Suprapubic skin (tissue), 3 donors: ENCODE data around the gene CCDC87.

ENCODE experiments used
- CTCF ChIP-seq, 2 donors: fragments of 200-600 bp in 1 of 2; fragments of 450-650 bp in 1 of 2; sonication (generic) in 1 of 2; IDR thresholded peaks; one replicate each; pipeline ENCODE4 v1.5.1; 2016 to 2019; ENCODE audit warnings: antibody characterized with exemption in 2 of 2, mild to moderate bottlenecking in 1 of 2, moderate library complexity in 1 of 2
- EP300 ChIP-seq: sonication (generic); formaldehyde crosslinking; IDR thresholded peaks from one replicate; pipeline ENCODE4 v1.6.1; 2017; ENCODE audit warnings: antibody characterized with exemption

GRCh38 chr11:66564538-66564937 lies 28.3 kb downstream of the CCDC87 start:
- no peak for TF ChIP-seq EP300
- TF ChIP-seq CTCF (IDR thresholded peaks at IDR 0.05) = no peak
